Measurements from ENCODE around the gene RWDD4.

DNA sequence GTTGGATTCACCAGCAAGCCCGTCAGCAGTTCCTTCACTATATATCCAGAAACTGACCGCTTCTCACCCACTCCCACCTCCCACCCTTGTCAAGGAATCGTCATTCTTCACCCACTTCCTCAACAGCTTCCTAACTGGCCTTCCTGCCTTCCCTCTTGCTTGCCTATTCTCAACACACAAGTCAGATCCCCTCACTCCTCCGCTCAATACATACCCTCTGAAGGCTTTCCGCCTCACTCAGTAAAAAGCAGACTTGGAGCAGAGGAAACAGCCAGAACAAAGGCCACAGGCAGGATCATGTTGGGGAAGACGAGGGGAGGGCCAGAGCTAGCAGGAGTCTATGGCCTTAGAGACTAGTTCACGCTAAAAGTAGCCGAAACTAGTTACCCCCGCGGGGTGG lies 23.7 kb downstream of the RWDD4 start:
- no peak for TF ChIP-seq CTCF (IDR thresholded peaks at IDR 0.05; ENCODE audit: insufficient read depth, low read depth, low read length)
- no peak for TF ChIP-seq EZH2 (IDR thresholded peaks at IDR 0.05; ENCODE audit: insufficient read depth, low read length)
